Vagina (tissue), 2 donors: ENCODE measurements around the gene C1QA. TPM values are rescaled to one million over a fixed set of nuclear protein-coding genes. Genes with fewer than 3 reads are reported as not detected.

ENCODE experiments used
- DNase-seq, 2 donors: peaks; one replicate each; pipeline ENCODE4 v3.0.0-alpha.2; 2017; ENCODE audit errors: extremely low spot score in 2 of 2
- H3K27ac ChIP-seq: fragments of 200-600 bp; sonication (generic); one replicate; pipeline ENCODE4 v1.5.1; 2019
- H3K27me3 ChIP-seq: fragments of 200-600 bp; sonication (generic); one replicate; pipeline ENCODE4 v1.5.1; 2019
- H3K36me3 ChIP-seq, 2 donors: fragments of 200-600 bp; sonication (generic); one replicate each; pipeline ENCODE4 v1.5.1; 2017 to 2019
- H3K4me1 ChIP-seq: fragments of 200-600 bp; sonication (generic); one replicate; pipeline ENCODE4 v1.5.1; 2019
- H3K4me3 ChIP-seq, 2 donors: fragments of 200-600 bp; sonication (generic); 1 replicate in 1 of 2; 2 replicates in 1 of 2; pipeline ENCODE4 v1.5.1; 2016 to 2019
- H3K9me3 ChIP-seq: fragments of 200-600 bp; sonication (generic); one replicate; pipeline ENCODE4 v1.5.1; 2019
- CTCF ChIP-seq, 3 experiments: fragments of 450-650 bp in 2 of 3; fragments of 200-600 bp in 1 of 3; sonication (generic) in 1 of 3; IDR thresholded peaks; one replicate each; pipeline ENCODE4 v1.5.1; 2017 to 2019; ENCODE audit warnings: antibody characterized with exemption in 3 of 3, mild to moderate bottlenecking in 2 of 3, moderate library complexity in 2 of 3
- POLR2A ChIP-seq, 2 donors: fragments of 450-650 bp; IDR thresholded peaks; one replicate each; pipeline ENCODE4 v1.6.1; 2017; ENCODE audit warnings: antibody characterized with exemption in 2 of 2, mild to moderate bottlenecking in 2 of 2, moderate library complexity in 2 of 2
- POLR2AphosphoS5 ChIP-seq, 2 donors: sonication (generic); formaldehyde crosslinking; IDR thresholded peaks; one replicate each; pipeline ENCODE4 v1.9.0; 2017; ENCODE audit warnings: antibody characterized with exemption in 2 of 2, mild to moderate bottlenecking in 2 of 2, low read depth in 1 of 2; ENCODE audit not compliant: insufficient read depth in 1 of 2
- intact Hi-C: fragments of 100-400 bp; cut with DNase I; formaldehyde crosslinking; loops from one replicate; pipeline ENCODE4 v1.15.1; 2023
- total RNA-seq: library from RNA; depleted of rRNA; stranded (reverse); fragments of >200 nt; gene quantifications from one replicate; pipeline ENCODE4 v1.2.3, GENCODE V29; 2016

Gene C1QA
- total RNA-seq, 1 donor from 2014 or later, result 95.8 TPM

- no peak for DNase-seq
- Histone ChIP-seq H3K4me3 (no peak overlapping the region), H3K36me3 (no peaks in the 10 kb centered on the region), H3K27ac (no peak overlapping the region), H3K4me1 (no peaks in the 10 kb centered on the region), H3K27me3 (no peaks in the 10 kb centered on the region), H3K9me3 (no peaks in the 10 kb centered on the region)
- intact Hi-C loops, result no loop called here
- TF ChIP-seq POLR2AphosphoS5 (IDR thresholded peaks at IDR 0.05; ENCODE audit: insufficient read depth in 1 of 2, low read depth in 1 of 2) (no peak), CTCF (IDR thresholded peaks at IDR 0.05) (no peak), POLR2A (IDR thresholded peaks at IDR 0.05) (no peak)
Measured at GRCh38 chr1:22616571-22616970, 19.9 kb upstream of the C1QA start.

- H3K4me1 ChIP-seq, result no peaks in the 10 kb centered on the region
- no peaks in the 10 kb centered on the region for H3K27me3 ChIP-seq
- intact Hi-C loops, result no loop called here
Measured at GRCh38 chr1:22618056-22618455, 18.4 kb upstream of the C1QA start.

DNA sequence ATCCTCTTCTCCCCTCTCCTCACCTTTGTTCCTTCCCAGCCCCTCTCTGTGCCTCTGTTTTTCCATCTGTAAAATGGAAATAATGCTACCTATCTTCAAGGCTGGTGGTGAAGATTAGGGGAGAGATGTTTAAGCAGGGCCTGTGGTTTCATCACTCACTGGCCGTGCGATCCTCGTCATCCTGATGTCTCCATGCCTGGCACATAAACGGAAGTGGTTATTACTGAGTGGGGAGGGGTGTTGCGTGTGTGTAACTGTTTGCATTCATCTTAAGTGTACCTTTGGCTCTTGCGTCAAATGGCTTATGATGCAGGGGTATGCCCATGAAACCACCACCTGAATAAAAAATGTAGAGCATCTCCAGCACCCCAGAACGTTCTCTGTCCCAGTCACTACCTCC lies 17.2 kb upstream of the C1QA start:
- no peaks in the 10 kb centered on the region for H3K4me1 ChIP-seq
- H3K4me3 ChIP-seq, result no peak overlapping the region
- H3K27ac ChIP-seq, result no peak overlapping the region
- intact Hi-C loops, result no loop called here
- H3K27me3 ChIP-seq, result no peaks in the 10 kb centered on the region
- TF ChIP-seq POLR2AphosphoS5 (IDR thresholded peaks at IDR 0.05; ENCODE audit: insufficient read depth in 1 of 2, low read depth in 1 of 2) (no peak), CTCF (IDR thresholded peaks at IDR 0.05) (no peak), POLR2A (IDR thresholded peaks at IDR 0.05) (no peak)
- no peaks in the 10 kb centered on the region for H3K36me3 ChIP-seq
- H3K9me3 ChIP-seq, result no peaks in the 10 kb centered on the region
- no peak for DNase-seq

More at GRCh38 chr1:22618056-22618455, 18.4 kb upstream of the C1QA start:
- no peak for DNase-seq
- H3K9me3 ChIP-seq, result no peaks in the 10 kb centered on the region
- H3K36me3 ChIP-seq, result no peaks in the 10 kb centered on the region
- no peak overlapping the region for H3K27ac ChIP-seq
- TF ChIP-seq POLR2A (IDR thresholded peaks at IDR 0.05) (no peak), POLR2AphosphoS5 (IDR thresholded peaks at IDR 0.05; ENCODE audit: insufficient read depth in 1 of 2, low read depth in 1 of 2) (no peak), CTCF (IDR thresholded peaks at IDR 0.05) (no peak)
- no peak overlapping the region for H3K4me3 ChIP-seq

- Histone ChIP-seq H3K36me3 (no peaks in the 10 kb centered on the region), H3K4me3 (no peak overlapping the region), H3K9me3 (no peaks in the 10 kb centered on the region), H3K4me1 (no peaks in the 10 kb centered on the region), H3K27me3 (no peaks in the 10 kb centered on the region), H3K27ac (no peak overlapping the region)
- intact Hi-C loops, result no loop called here
- no peak for DNase-seq
- TF ChIP-seq POLR2AphosphoS5 (IDR thresholded peaks at IDR 0.05; ENCODE audit: insufficient read depth in 1 of 2, low read depth in 1 of 2) (no peak), POLR2A (IDR thresholded peaks at IDR 0.05) (no peak), CTCF (IDR thresholded peaks at IDR 0.05) (no peak)
Measured at GRCh38 chr1:22619798-22620197, 16.6 kb upstream of the C1QA start.

- TF ChIP-seq CTCF (IDR thresholded peaks at IDR 0.05) (no peak), POLR2AphosphoS5 (IDR thresholded peaks at IDR 0.05; ENCODE audit: insufficient read depth in 1 of 2, low read depth in 1 of 2) (no peak), POLR2A (IDR thresholded peaks at IDR 0.05) (no peak)
- intact Hi-C loops, result no loop called here
- Histone ChIP-seq H3K36me3 (no peaks in the 10 kb centered on the region), H3K4me3 (no peak overlapping the region), H3K27me3 (no peaks in the 10 kb centered on the region), H3K9me3 (no peaks in the 10 kb centered on the region), H3K27ac (no peak overlapping the region), H3K4me1 (no peaks in the 10 kb centered on the region)
- no peak for DNase-seq
Measured at GRCh38 chr1:22621761-22622160, 14.7 kb upstream of the C1QA start.
